ENCODE data around the gene CTBP2. TPM values are rescaled to one million over a fixed set of nuclear protein-coding genes. Genes with fewer than 3 reads are reported as not detected.

The CTBP2 gene
- total RNA-seq, 1 donor from 2014 or later = 90.6 TPM

DNA sequence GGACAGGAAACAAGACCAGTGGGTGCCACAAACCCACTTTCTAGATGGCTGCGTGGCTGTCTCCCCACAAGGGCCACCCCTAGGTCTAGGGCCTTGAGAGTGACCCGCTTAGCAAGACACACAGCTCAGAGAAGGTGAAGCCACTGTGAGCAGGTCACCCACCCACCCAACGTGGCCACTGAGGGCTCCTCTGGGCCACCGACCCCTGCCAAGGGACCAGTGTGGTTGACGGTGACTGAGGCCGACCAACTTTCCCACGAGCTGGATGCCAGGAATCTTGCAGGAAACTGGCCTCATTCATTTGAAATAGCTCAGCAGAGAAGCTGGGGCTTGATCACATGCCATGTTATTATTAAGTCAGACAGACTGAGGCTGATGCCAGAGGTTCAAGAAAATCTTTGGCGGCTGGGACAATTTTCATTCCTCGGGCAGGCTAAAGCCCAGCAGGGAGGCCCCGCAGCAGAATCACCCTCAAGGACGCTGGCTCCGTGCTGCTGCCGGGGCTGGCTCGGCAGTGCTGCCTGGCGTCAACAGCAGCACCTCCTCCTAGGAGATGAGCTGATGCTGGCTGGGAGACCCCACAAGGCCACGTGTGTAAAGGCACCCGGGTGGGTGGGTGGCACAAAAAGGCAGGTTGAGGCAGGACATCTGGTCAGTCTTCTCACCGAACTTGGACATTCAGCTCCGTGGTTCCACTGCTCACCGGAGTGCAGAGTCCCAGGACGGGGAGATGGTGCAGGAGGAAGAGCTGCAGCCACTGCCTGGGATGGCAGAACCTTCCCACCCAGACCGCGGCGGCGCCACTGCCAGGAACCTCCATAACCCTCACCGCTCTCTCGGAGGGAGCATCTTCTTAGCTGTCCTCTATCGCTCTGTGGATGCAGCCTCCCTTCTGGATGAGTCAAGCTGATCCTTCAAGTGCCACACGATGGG lies 160.7 kb downstream of the CTBP2 start:
- Mint-ChIP-seq H3K27me3 (ENCODE audit: low read depth) (no peaks in the 10 kb centered on the region), H3K9me3 (ENCODE audit: low read depth) (no peaks in the 10 kb centered on the region), H3K4me1 (ENCODE audit: low read depth) (peaks cover 53% of the 10 kb centered on the region), H3K27ac (ENCODE audit: unreplicated experiment) (peak overlapping the region; percentile 97), H3K36me3 (ENCODE audit: low read depth) (peaks cover 18% of the 10 kb centered on the region), H3K4me3 (ENCODE audit: unreplicated experiment) (peak overlapping the region; percentile 57)
- no peak for TF ChIP-seq CTCF (IDR thresholded peaks at IDR 0.05)
- DNase-seq (ENCODE audit: low spot score) = peak; percentile 88

GRCh38 chr10:124998624-124999291 lies 161.6 kb downstream of the CTBP2 start:
- Mint-ChIP-seq H3K9me3 (ENCODE audit: low read depth) (no peaks in the 10 kb centered on the region), H3K4me3 (ENCODE audit: unreplicated experiment) (no peak overlapping the region), H3K27me3 (ENCODE audit: low read depth) (no peaks in the 10 kb centered on the region), H3K36me3 (ENCODE audit: low read depth) (peaks cover 24% of the 10 kb centered on the region), H3K27ac (ENCODE audit: unreplicated experiment) (peak overlapping the region; percentile 97), H3K4me1 (ENCODE audit: low read depth) (peaks cover 53% of the 10 kb centered on the region)
- DNase-seq (ENCODE audit: low spot score) = peak; percentile 76
- TF ChIP-seq CTCF (IDR thresholded peaks at IDR 0.05) = no peak

DNA sequence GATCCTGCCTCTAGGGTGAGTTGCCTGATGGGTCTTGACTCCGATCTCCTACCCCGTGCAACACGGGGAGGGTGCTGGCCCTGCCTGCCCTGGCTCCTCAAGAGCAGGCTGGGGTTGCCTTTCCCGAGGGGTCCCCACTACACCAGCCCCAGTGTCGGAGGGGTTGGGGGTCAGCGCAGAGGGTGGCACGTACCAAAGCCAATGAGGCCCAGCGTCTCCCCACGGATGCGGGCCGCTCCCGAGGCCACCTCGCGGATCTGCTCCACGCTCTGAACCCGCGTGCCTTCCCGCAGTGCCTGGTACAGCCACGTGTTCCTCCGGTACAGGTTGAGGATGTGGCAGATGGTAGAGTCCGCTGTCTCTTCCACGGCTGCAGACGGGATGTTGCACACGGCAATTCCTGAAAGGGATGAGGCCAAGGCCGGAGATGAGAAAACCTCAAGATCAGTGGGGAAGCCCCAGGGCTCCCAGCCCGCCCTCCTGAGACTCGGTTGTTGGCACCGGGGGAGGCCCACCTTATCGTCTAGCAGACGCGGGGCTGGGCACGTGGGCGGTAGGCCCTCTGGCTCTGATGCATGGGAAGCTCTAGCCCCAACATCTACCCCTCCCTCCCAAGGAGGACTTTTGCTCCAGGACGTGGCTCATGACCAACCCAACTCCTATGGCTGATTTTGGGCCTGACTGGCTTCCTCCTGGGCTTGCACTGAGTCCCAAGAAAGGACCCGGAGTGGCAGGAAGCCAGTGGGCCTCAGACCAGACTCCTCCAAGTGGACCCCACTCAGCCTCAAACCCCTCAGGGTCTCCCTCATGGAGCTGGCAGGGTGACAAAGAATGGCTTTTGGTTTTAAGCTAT lies 162.4 kb downstream of the CTBP2 start:
- H3K4me3 Mint-ChIP-seq (ENCODE audit: unreplicated experiment) = no peak overlapping the region
- TF ChIP-seq CTCF (IDR thresholded peaks at IDR 0.05) = no peak
- peak; percentile 92 for DNase-seq (ENCODE audit: low spot score)
- H3K36me3 Mint-ChIP-seq (ENCODE audit: low read depth) = peaks cover 27% of the 10 kb centered on the region
- peaks cover 52% of the 10 kb centered on the region for H3K4me1 Mint-ChIP-seq (ENCODE audit: low read depth)
- H3K27ac Mint-ChIP-seq (ENCODE audit: unreplicated experiment) = peak overlapping the region; percentile 97
- H3K27me3 Mint-ChIP-seq (ENCODE audit: low read depth) = no peaks in the 10 kb centered on the region
- no peaks in the 10 kb centered on the region for H3K9me3 Mint-ChIP-seq (ENCODE audit: low read depth)

GRCh38 chr10:124997306-124997705 lies 163.1 kb downstream of the CTBP2 start:
- peaks cover 52% of the 10 kb centered on the region for H3K4me1 Mint-ChIP-seq (ENCODE audit: low read depth)
- H3K27ac Mint-ChIP-seq (ENCODE audit: unreplicated experiment) = peak overlapping the region; percentile 30
- no peak for TF ChIP-seq CTCF (IDR thresholded peaks at IDR 0.05)
- H3K27me3 Mint-ChIP-seq (ENCODE audit: low read depth) = no peaks in the 10 kb centered on the region
- H3K4me3 Mint-ChIP-seq (ENCODE audit: unreplicated experiment) = no peak overlapping the region
- H3K36me3 Mint-ChIP-seq (ENCODE audit: low read depth) = peaks cover 30% of the 10 kb centered on the region
- no peak for DNase-seq (ENCODE audit: low spot score)
- H3K9me3 Mint-ChIP-seq (ENCODE audit: low read depth) = no peaks in the 10 kb centered on the region

DNA sequence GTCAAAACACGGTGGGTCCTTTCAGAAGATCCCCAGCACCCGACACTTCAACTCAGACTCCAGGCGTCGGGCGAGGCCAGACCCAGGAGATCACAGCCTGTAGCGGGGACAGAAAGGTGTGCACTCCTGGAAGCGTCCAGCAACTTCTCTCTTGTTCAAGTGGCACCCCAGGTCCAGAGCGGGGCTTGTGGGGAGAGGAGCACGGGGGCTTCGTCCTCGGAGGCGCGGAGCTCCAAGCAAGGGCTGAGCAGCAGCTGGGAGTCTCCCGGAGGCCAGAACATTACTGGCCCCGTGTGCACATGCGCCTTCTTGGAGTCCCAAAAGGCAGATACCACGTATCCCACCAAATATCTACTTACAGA lies 163.5 kb downstream of the CTBP2 start:
- peak; percentile 79 for DNase-seq (ENCODE audit: low spot score)
- no peak overlapping the region for H3K4me3 Mint-ChIP-seq (ENCODE audit: unreplicated experiment)

More for the DNA sequence above, 163.5 kb downstream of the CTBP2 start:
- Mint-ChIP-seq H3K36me3 (ENCODE audit: low read depth) (peaks cover 30% of the 10 kb centered on the region), H3K27me3 (ENCODE audit: low read depth) (no peaks in the 10 kb centered on the region), H3K4me1 (ENCODE audit: low read depth) (peaks cover 48% of the 10 kb centered on the region), H3K9me3 (ENCODE audit: low read depth) (no peaks in the 10 kb centered on the region), H3K27ac (ENCODE audit: unreplicated experiment) (peak overlapping the region; percentile 30)
- TF ChIP-seq CTCF (IDR thresholded peaks at IDR 0.05) = no peak
